Loucy (cell line): ENCODE results near the gene DPYSL4.

Experiments used
- H2AFZ ChIP-seq: fragments of 200-600 bp; sonication (generic); 2 replicates; pipeline ENCODE4 v1.6.0; 2016; ENCODE audit warnings: antibody characterized with exemption, mild to moderate bottlenecking, low read length, moderate library complexity
- H3F3A ChIP-seq: fragments of 200-600 bp; 2 replicates; pipeline ENCODE4 v1.6.0; 2016; ENCODE audit warnings: antibody characterized with exemption, low read depth, mild to moderate bottlenecking
- H3K27me3 ChIP-seq: fragments of 200-600 bp; sonication (generic); 2 replicates; pipeline ENCODE4 v1.6.1; 2014; ENCODE audit warnings: low read length, mild to moderate bottlenecking; ENCODE audit not compliant: insufficient read depth, poor library complexity, severe bottlenecking
- H3K36me3 ChIP-seq: fragments of 200-600 bp; sonication (generic); 2 replicates; pipeline ENCODE4 v1.6.1; 2016; ENCODE audit warnings: low read length; ENCODE audit not compliant: insufficient read depth
- H3K4me1 ChIP-seq: fragments of 200-600 bp; sonication (generic); 2 replicates; pipeline ENCODE4 v1.5.1; 2014; ENCODE audit warnings: low read length, mild to moderate bottlenecking; ENCODE audit not compliant: insufficient read depth, poor library complexity, severe bottlenecking
- H3K4me2 ChIP-seq: fragments of 200-600 bp; sonication (generic); 2 replicates; pipeline ENCODE4 v1.6.0; 2014; ENCODE audit warnings: antibody characterized with exemption, low read length, low read depth, mild to moderate bottlenecking; ENCODE audit not compliant: poor library complexity, severe bottlenecking
- H3K4me3 ChIP-seq: fragments of 200-600 bp; sonication (generic); 2 replicates; pipeline ENCODE4 v1.5.1; 2014; ENCODE audit warnings: low read length, mild to moderate bottlenecking, mixed read lengths; ENCODE audit not compliant: poor library complexity, severe bottlenecking
- H3K79me2 ChIP-seq: fragments of 200-600 bp; sonication (generic); 2 replicates; pipeline ENCODE4 v1.6.1; 2014; ENCODE audit warnings: low read length; ENCODE audit not compliant: insufficient read depth
- H3K9ac ChIP-seq: fragments of 200-600 bp; sonication (generic); 2 replicates; pipeline ENCODE4 v1.6.0; 2014; ENCODE audit warnings: mild to moderate bottlenecking, low read depth, low read length, moderate library complexity; ENCODE audit not compliant: poor library complexity, severe bottlenecking
- H3K9me2 ChIP-seq: fragments of 200-600 bp; sonication (generic); replicated peaks from 2 replicates; pipeline ENCODE4 v1.6.1; 2016; ENCODE audit warnings: low read depth, low read length, mixed read lengths
- H3K9me3 ChIP-seq: fragments of 200-600 bp; sonication (generic); 2 replicates; pipeline ENCODE4 v1.6.1; 2014; ENCODE audit warnings: mild to moderate bottlenecking, antibody characterized with exemption, low read length, low read depth; ENCODE audit not compliant: insufficient read depth
- H4K20me1 ChIP-seq: fragments of 200-600 bp; sonication (generic); 2 replicates; pipeline ENCODE4 v1.6.0; 2014; ENCODE audit warnings: antibody characterized with exemption, low read length, mild to moderate bottlenecking; ENCODE audit not compliant: insufficient read depth, poor library complexity, severe bottlenecking
- CTCF ChIP-seq: fragments of 200-600 bp; sonication (generic); conservative IDR thresholded peaks from 2 replicates; pipeline ENCODE4 v1.5.1; 2014; ENCODE audit warnings: mild to moderate bottlenecking, antibody characterized with exemption, low read length
- EZH2phosphoT487 ChIP-seq: fragments of 200-600 bp; IDR thresholded peaks from 2 replicates; pipeline ENCODE4 v1.6.1; 2018; ENCODE audit warnings: antibody characterized with exemption, mild to moderate bottlenecking, moderate library complexity, borderline replicate concordance

DPYSL4 gene

GRCh38 chr10:132240156-132240555, 53.4 kb downstream of the DPYSL4 start:
- H3K27me3 ChIP-seq = no peaks in the 10 kb centered on the region
- H3K9me3 ChIP-seq = no peaks in the 10 kb centered on the region
- H3K4me2 ChIP-seq = no peak overlapping the region
- TF ChIP-seq EZH2phosphoT487 (no peak), CTCF (no peak)
- H3K9ac ChIP-seq = no peak overlapping the region
- H3F3A ChIP-seq = no peaks in the 10 kb centered on the region
- H3K4me3 ChIP-seq = no peak overlapping the region
- H4K20me1 ChIP-seq = no peaks in the 10 kb centered on the region
- no peaks in the 10 kb centered on the region for H3K4me1 ChIP-seq
- no peaks in the 10 kb centered on the region for H3K79me2 ChIP-seq
- no peaks in the 10 kb centered on the region for H3K36me3 ChIP-seq
- H3K9me2 ChIP-seq = no peaks in the 10 kb centered on the region
- no peak overlapping the region for H2AFZ ChIP-seq

- Histone ChIP-seq H3K36me3 (no peaks in the 10 kb centered on the region), H3K9me3 (no peaks in the 10 kb centered on the region), H3K4me1 (no peaks in the 10 kb centered on the region), H3K9ac (no peak overlapping the region), H3K4me3 (no peak overlapping the region), H2AFZ (no peak overlapping the region), H4K20me1 (no peaks in the 10 kb centered on the region), H3K9me2 (no peaks in the 10 kb centered on the region), H3K79me2 (no peaks in the 10 kb centered on the region), H3K27me3 (no peaks in the 10 kb centered on the region), H3K4me2 (no peak overlapping the region), H3F3A (no peaks in the 10 kb centered on the region)
- no peak for TF ChIP-seq CTCF
Observed at GRCh38 chr10:132240581-132240980, 53.8 kb downstream of the DPYSL4 start.

- no peak overlapping the region for H3K4me2 ChIP-seq
- no peaks in the 10 kb centered on the region for H3K36me3 ChIP-seq
- no peak overlapping the region for H3K9ac ChIP-seq
- H3K9me3 ChIP-seq = no peaks in the 10 kb centered on the region
- H4K20me1 ChIP-seq = no peaks in the 10 kb centered on the region
- TF ChIP-seq EZH2phosphoT487 (no peak), CTCF (no peak)
- H3K4me1 ChIP-seq = no peaks in the 10 kb centered on the region
- H3F3A ChIP-seq = no peaks in the 10 kb centered on the region
- no peak overlapping the region for H2AFZ ChIP-seq
- no peaks in the 10 kb centered on the region for H3K9me2 ChIP-seq
- H3K27me3 ChIP-seq = no peaks in the 10 kb centered on the region
- no peaks in the 10 kb centered on the region for H3K79me2 ChIP-seq
- no peak overlapping the region for H3K4me3 ChIP-seq
Observed at GRCh38 chr10:132241086-132241485, 54.3 kb downstream of the DPYSL4 start.
